H1 (cell line): ENCODE results near the gene NXPE1. TPM values are rescaled to one million over a fixed set of nuclear protein-coding genes. Genes with fewer than 3 reads are reported as not detected.

Experiments
- CTCF ChIA-PET: fragments of 300-600 bp; sonication (Branson Sonifier 250); formaldehyde crosslinking; loops from one replicate; lab custom pipeline; 2021; ENCODE audit not compliant: partially characterized antibody; lab: Charles Lee
- POLR2A ChIA-PET: fragments of 300-600 bp; sonication (Branson Sonifier 250); formaldehyde crosslinking; loops from one replicate; lab custom pipeline; 2021; ENCODE audit warnings: inconsistent platforms; ENCODE audit not compliant: partially characterized antibody; lab: Charles Lee
- DNase-seq, 2 experiments: peaks; one replicate each; pipeline versions ENCODE4 v3.0.0 to v3.0.0-alpha.2; 2010 to 2022; ENCODE audit warnings: low spot score in 2 of 2, low read depth in 1 of 2, mixed read lengths in 1 of 2
- FAIRE-seq: peaks from 2 replicates; lab custom pipeline; 2011; peaks lifted over from hg19 to GRCh38; lab: Jason Lieb, UNC
- H2AFZ ChIP-seq: 2 replicates; pipeline ENCODE4 v1.8.1; 2012; ENCODE audit warnings: low read length, inconsistent platforms
- H2AK5ac ChIP-seq: 2 replicates; pipeline ENCODE4 v1.6.1; 2013; ENCODE audit warnings: low read depth, low read length
- H2BK120ac ChIP-seq: replicated peaks from 2 replicates; pipeline ENCODE3; 2013; ENCODE audit warnings: low read depth, low read length, inconsistent platforms
- H2BK12ac ChIP-seq: 2 replicates; pipeline ENCODE4 v1.6.1; 2013; ENCODE audit warnings: low read depth, low read length
- H2BK15ac ChIP-seq: 2 replicates; pipeline ENCODE4 v1.6.1; 2013; ENCODE audit warnings: low read length
- H2BK20ac ChIP-seq: 2 replicates; pipeline ENCODE4 v1.6.1; 2013; ENCODE audit warnings: low read length
- H2BK5ac ChIP-seq: 2 replicates; pipeline ENCODE4 v1.6.1; 2013; ENCODE audit warnings: low read depth, low read length
- H3K14ac ChIP-seq: 2 replicates; pipeline ENCODE4 v1.6.1; 2013; ENCODE audit warnings: inconsistent platforms; ENCODE audit not compliant: insufficient read length
- H3K18ac ChIP-seq: 2 replicates; pipeline ENCODE4 v1.6.1; 2013; ENCODE audit warnings: low read length; ENCODE audit errors: extremely low read depth
- H3K23ac ChIP-seq: 2 replicates; pipeline ENCODE4 v1.6.1; 2013; ENCODE audit warnings: inconsistent platforms; ENCODE audit not compliant: insufficient read length
- H3K23me2 ChIP-seq: 2 replicates; pipeline ENCODE4 v1.6.1; 2013; ENCODE audit warnings: low read depth, low read length
- H3K27ac ChIP-seq: 2 replicates; pipeline ENCODE4 v1.6.1; 2011; ENCODE audit warnings: low read depth, low read length, inconsistent platforms
- H3K27me3 ChIP-seq, 4 experiments: replicated peaks in 1 of 4; 1 replicate in 1 of 4; 2 replicates in 3 of 4; pipeline versions ENCODE4 v1.6.1 to v1.8.1; 2011 to 2013; ENCODE audit warnings: low read length in 3 of 4, mild to moderate bottlenecking in 3 of 4, inconsistent platforms in 2 of 4, mixed read lengths in 2 of 4, moderate library complexity in 1 of 4; ENCODE audit not compliant: control insufficient read depth in 3 of 4, insufficient read depth in 3 of 4; ENCODE audit errors: extremely low read depth in 1 of 4
- H3K36me3 ChIP-seq, 4 experiments: 2 replicates each; pipeline versions ENCODE4 v1.6.1 to v1.8.1; 2011 to 2013; ENCODE audit warnings: mild to moderate bottlenecking in 4 of 4, low read length in 3 of 4, moderate library complexity in 2 of 4, control low read depth in 1 of 4, inconsistent platforms in 1 of 4; ENCODE audit not compliant: insufficient read depth in 4 of 4, control insufficient read depth in 2 of 4
- H3K4ac ChIP-seq: replicated peaks from 2 replicates; pipeline ENCODE3; 2013; ENCODE audit warnings: low read length, low read depth, mixed read lengths, inconsistent platforms; ENCODE audit not compliant: insufficient read length
- H3K4me1 ChIP-seq, 4 experiments: replicated peaks in 1 of 4; 1 replicate in 1 of 4; 2 replicates in 3 of 4; pipeline versions ENCODE4 v1.6.1 to v1.8.1; 2011 to 2013; ENCODE audit warnings: low read length in 3 of 4, inconsistent platforms in 2 of 4, mixed read lengths in 1 of 4; ENCODE audit not compliant: insufficient read depth in 4 of 4, control insufficient read depth in 3 of 4
- H3K4me2 ChIP-seq, 2 experiments: 2 replicates each; pipeline versions ENCODE4 v1.6.1 to v1.8.1; 2011 to 2013; ENCODE audit warnings: low read depth in 2 of 2, low read length in 2 of 2, control low read depth in 1 of 2, inconsistent platforms in 1 of 2, mild to moderate bottlenecking in 1 of 2; ENCODE audit not compliant: insufficient read depth in 1 of 2
- H3K4me3 ChIP-seq, 4 experiments: fragments of 200-600, 300-600 bp in 1 of 4; sonication (generic), shearing (Covaris generic), sonication (Bioruptor Twin) in 1 of 4; 2 replicates each; pipeline versions ENCODE4 v1.5.1 to v1.8.1; 2011 to 2016; ENCODE audit warnings: low read length in 4 of 4, low read depth in 3 of 4, control low read depth in 2 of 4, inconsistent platforms in 2 of 4, mild to moderate bottlenecking in 2 of 4, mixed read lengths in 1 of 4, moderate library complexity in 1 of 4; ENCODE audit not compliant: insufficient read depth in 2 of 4; ENCODE audit errors: extremely low read depth in 1 of 4
- H3K56ac ChIP-seq: replicated peaks from 2 replicates; pipeline ENCODE3; 2013; ENCODE audit warnings: low read depth, mild to moderate bottlenecking, mixed read lengths, low read length, inconsistent platforms; ENCODE audit not compliant: insufficient read length
- H3K79me1 ChIP-seq: 2 replicates; pipeline ENCODE4 v1.6.1; 2013; ENCODE audit warnings: low read depth, low read length, control low read depth
- H3K79me2 ChIP-seq, 2 experiments: 2 replicates each; pipeline versions ENCODE4 v1.6.1 to v1.8.1; 2012 to 2013; ENCODE audit warnings: low read length in 2 of 2, mild to moderate bottlenecking in 2 of 2, inconsistent platforms in 1 of 2; ENCODE audit not compliant: insufficient read depth in 2 of 2, control insufficient read depth in 1 of 2
- H3K9ac ChIP-seq, 4 experiments: replicated peaks in 1 of 4; 1 replicate in 1 of 4; 2 replicates in 3 of 4; pipeline versions ENCODE4 v1.6.1 to v1.8.1; 2011 to 2013; ENCODE audit warnings: low read depth in 3 of 4, low read length in 3 of 4, control low read depth in 2 of 4, mild to moderate bottlenecking in 2 of 4, moderate library complexity in 2 of 4, inconsistent platforms in 1 of 4; ENCODE audit errors: extremely low read depth in 1 of 4
- H3K9me3 ChIP-seq, 2 experiments: 2 replicates each; pipeline versions ENCODE4 v1.6.1 to v1.8.1; 2012 to 2013; ENCODE audit warnings: mild to moderate bottlenecking in 2 of 2, moderate library complexity in 2 of 2, control low read depth in 1 of 2, inconsistent platforms in 1 of 2, low read depth in 1 of 2, low read length in 1 of 2, mixed read lengths in 1 of 2; ENCODE audit not compliant: insufficient read depth in 2 of 2
- H4K20me1 ChIP-seq, 2 experiments: replicated peaks in 1 of 2; 2 replicates each; pipeline versions ENCODE3 to v1.8.1; 2011 to 2013; ENCODE audit warnings: inconsistent platforms in 2 of 2, low read length in 2 of 2, mild to moderate bottlenecking in 1 of 2; ENCODE audit not compliant: insufficient read depth in 2 of 2, control insufficient read depth in 1 of 2
- H4K5ac ChIP-seq: 2 replicates; pipeline ENCODE4 v1.6.1; 2013; ENCODE audit warnings: low read length, low read depth, mixed read lengths, inconsistent platforms; ENCODE audit not compliant: insufficient read length
- H4K8ac ChIP-seq: 2 replicates; pipeline ENCODE4 v1.8.0; 2013; ENCODE audit warnings: mild to moderate bottlenecking, moderate library complexity, low read length, inconsistent platforms; ENCODE audit not compliant: insufficient read depth; ENCODE audit errors: extremely low read depth
- H4K91ac ChIP-seq: replicated peaks from 2 replicates; pipeline ENCODE3; 2013; ENCODE audit warnings: low read length, mixed read lengths, inconsistent platforms; ENCODE audit not compliant: insufficient read length
- WGBS, 2 experiments: shearing (Covaris generic) in 1 of 2; methylation state at CpG; one replicate each; pipeline versions ENCODE4 v1.1.6 to v1.1.7; 2013 to 2015; ENCODE audit warnings: low lambda C conversion rate in 2 of 2, mixed read lengths in 2 of 2, inconsistent platforms in 1 of 2, low coverage in 1 of 2, missing lambda C conversion rate in 1 of 2; ENCODE audit not compliant: insufficient replicate concordance in 2 of 2, insufficient coverage in 1 of 2, insufficient read length in 1 of 2; ENCODE audit errors: extremely low coverage in 1 of 2, missing lambda C conversion rate in 1 of 2; 5-methylcytosine and 5-hydroxymethylcytosine counted together
- polyA plus RNA-seq, 7 experiments: library from polyadenylated mRNA; depleted of rRNA in 3 of 7; stranded (reverse) in 5 of 7; unstranded in 2 of 7; fragments of >200 nt in 5 of 7; fragments of 200-250 nt in 2 of 7; gene quantifications; 1 replicate in 5 of 7; 2 replicates in 1 of 7; 4 replicates in 1 of 7; pipeline versions ENCODE4 v1.2.1 to v1.2.3, GENCODE V29; 2011 to 2013; ENCODE audit warnings: missing spikeins in 2 of 7, mixed read lengths in 2 of 7
- total RNA-seq: library from RNA; stranded (reverse); fragmentation: NEBNext Ultra II Directional; extraction: Animal tissue kit (Norgen Biotek cat#: 25700); gene quantifications from 2 replicates; pipeline ENCODE4 v1.2.1, GENCODE V29; 2021

Gene NXPE1
- total and polyA plus RNA-seq, 2 of the 8 experiments (the other 6 are each of a cell fraction or from before 2014, with no cell fraction given), result not detected

DNA sequence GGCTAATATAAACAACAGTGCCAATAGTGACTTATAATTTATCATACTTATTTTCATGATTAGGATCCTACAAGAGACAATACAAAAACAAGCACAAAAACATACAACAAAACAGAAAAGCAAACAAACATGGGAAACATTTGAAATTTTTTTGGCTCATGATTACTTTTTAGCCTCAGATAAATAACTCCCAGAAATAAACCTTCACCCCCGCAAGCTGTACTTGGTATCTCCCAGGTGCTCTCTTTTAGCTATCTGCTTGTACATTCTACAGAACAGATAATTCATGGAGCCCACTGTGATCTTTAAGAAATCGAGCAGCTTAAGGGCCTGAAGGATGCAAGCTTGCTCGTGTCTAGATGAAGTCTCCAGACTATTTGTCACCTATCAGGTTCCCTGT, 35.0 kb upstream of the NXPE1 start:
- Histone ChIP-seq H3K4me2 (no peak overlapping the region), H3K18ac (no peak overlapping the region), H2BK12ac (no peak overlapping the region), H3K4ac (no peak overlapping the region), H2AFZ (no peak overlapping the region), H2BK15ac (no peak overlapping the region), H3K14ac (no peak overlapping the region), H3K4me1 (no peaks in the 10 kb centered on the region), H3K79me1 (no peaks in the 10 kb centered on the region), H3K23ac (no peak overlapping the region), H4K20me1 (no peaks in the 10 kb centered on the region), H3K9ac (no peak overlapping the region), H3K9me3 (peaks cover 3 to 6% of the 10 kb centered on the region in 2 experiments; a peak in 2 of 4 replicates), H2BK5ac (no peak overlapping the region), H3K4me3 (no peak overlapping the region), H4K5ac (no peak overlapping the region), H3K79me2 (no peaks in the 10 kb centered on the region), H4K8ac (no peak overlapping the region), H2AK5ac (no peak overlapping the region), H4K91ac (no peak overlapping the region), H3K56ac (no peak overlapping the region), H3K23me2 (no peaks in the 10 kb centered on the region; the same call in 1 of the 2 replicates), H2BK120ac (no peak overlapping the region), H3K36me3 (no peaks in the 10 kb centered on the region), H3K27ac (no peak overlapping the region), H2BK20ac (no peak overlapping the region), H3K27me3 (no peaks in the 10 kb centered on the region)
- WGBS, 2 experiments, result 95% methylated on average over 3 of the region's 3 CpGs; no CpG with 5 or more reads in 1 of the 2 experiments
- FAIRE-seq (no peak), DNase-seq (no peak)
- POLR2A ChIA-PET, result no interaction called here
- CTCF ChIA-PET, result no interaction called here
